PC-3 (cell line): ENCODE data around the gene PPP2R3B.
"Not testable (repeated sequence)": the region's sequence is repeated elsewhere in the genome, so short reads cannot be mapped to it uniquely, and the experiment has no call there.

Source experiments
- EZH2 ChIP-seq: fragments of 300-600 bp; sonication (generic); IDR thresholded peaks from one replicate; pipeline ENCODE4 v1.6.1; 2017; ENCODE audit warnings: antibody characterized with exemption, mild to moderate bottlenecking, low read length; ENCODE audit not compliant: unreplicated experiment
- EZH2phosphoT487 ChIP-seq: fragments of 300-600 bp; sonication (generic); IDR thresholded peaks from 2 replicates; pipeline ENCODE4 v1.6.1; 2018; ENCODE audit warnings: mild to moderate bottlenecking, antibody characterized with exemption, low read length, borderline replicate concordance
- TF ChIP-seq, protein P1 (sequence below): fragments of 300-600 bp; sonication (generic); conservative IDR thresholded peaks from 2 replicates; pipeline ENCODE4 v1.5.1; 2017; ENCODE audit warnings: antibody characterized with exemption, low read depth, mild to moderate bottlenecking, low read length

DNA sequence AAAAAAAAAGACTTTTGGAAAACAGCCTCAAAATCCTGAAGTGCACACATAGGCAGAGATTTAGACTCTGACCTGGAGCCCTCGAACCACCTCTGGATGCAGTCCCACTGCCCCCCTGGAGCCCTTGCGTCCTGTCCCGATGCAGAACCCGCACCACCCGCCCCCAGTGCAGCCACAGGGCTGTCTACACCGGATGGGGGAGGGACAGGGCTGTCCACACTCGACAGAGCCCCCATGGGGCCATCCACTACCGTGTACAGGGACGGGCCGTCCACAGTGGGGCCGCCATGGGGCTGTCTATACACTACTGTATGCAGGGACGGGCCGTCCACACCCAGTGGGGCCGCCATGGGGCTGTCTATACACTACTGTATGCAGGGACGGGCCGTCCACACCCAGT, 10.5 kb downstream of the PPP2R3B start:
- TF ChIP-seq EZH2, EZH2phosphoT487: not testable (repeated sequence)
- TF ChIP-seq, protein P1, sequence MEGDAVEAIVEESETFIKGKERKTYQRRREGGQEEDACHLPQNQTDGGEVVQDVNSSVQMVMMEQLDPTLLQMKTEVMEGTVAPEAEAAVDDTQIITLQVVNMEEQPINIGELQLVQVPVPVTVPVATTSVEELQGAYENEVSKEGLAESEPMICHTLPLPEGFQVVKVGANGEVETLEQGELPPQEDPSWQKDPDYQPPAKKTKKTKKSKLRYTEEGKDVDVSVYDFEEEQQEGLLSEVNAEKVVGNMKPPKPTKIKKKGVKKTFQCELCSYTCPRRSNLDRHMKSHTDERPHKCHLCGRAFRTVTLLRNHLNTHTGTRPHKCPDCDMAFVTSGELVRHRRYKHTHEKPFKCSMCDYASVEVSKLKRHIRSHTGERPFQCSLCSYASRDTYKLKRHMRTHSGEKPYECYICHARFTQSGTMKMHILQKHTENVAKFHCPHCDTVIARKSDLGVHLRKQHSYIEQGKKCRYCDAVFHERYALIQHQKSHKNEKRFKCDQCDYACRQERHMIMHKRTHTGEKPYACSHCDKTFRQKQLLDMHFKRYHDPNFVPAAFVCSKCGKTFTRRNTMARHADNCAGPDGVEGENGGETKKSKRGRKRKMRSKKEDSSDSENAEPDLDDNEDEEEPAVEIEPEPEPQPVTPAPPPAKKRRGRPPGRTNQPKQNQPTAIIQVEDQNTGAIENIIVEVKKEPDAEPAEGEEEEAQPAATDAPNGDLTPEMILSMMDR: not testable (repeated sequence)
